Measurements from ENCODE around the gene ACTL7A. TPM values are rescaled to one million over a fixed set of nuclear protein-coding genes. Genes with fewer than 3 reads are reported as not detected.

ACTL7A gene
- total and polyA plus RNA-seq, 9 of the 15 experiments (the other 6 are each of a cell fraction or from before 2014, with no cell fraction given) = not detected

DNA sequence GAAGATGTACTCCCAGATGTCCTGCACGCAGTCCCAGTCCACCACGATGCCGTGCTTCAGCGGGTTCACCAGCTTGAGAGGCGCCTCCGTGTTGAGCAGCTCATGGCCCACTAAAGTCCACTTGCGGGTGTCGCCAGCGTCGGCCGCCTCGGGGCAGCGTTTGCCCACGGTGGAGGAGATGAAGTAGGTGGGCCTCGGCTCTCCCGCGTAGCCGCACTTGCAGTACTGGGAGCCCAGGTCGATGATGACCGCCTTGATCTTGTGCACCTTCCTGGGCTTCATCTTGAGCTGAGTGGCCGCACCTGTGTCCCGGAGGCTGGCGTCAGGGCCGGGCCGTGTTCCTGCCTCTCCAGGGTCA is 6.6 kb upstream of the ACTL7A start:
- Histone ChIP-seq H3K36me3 (ENCODE audit: control insufficient read depth, insufficient read depth, low read length) (no peaks in the 10 kb centered on the region), H3K27ac (ENCODE audit: extremely low read depth, low read depth, low read length) (no peak overlapping the region), H3K9me1 (ENCODE audit: control insufficient read depth, insufficient read depth, low read length) (no peaks in the 10 kb centered on the region), H3K4me2 (ENCODE audit: insufficient read depth, low read length) (no peak overlapping the region), H3K79me2 (ENCODE audit: control insufficient read depth, insufficient read depth, low read length) (no peaks in the 10 kb centered on the region), H3K9ac (ENCODE audit: insufficient read depth in 1 of 2, low read depth in 2 of 2, low read length in 2 of 2) (no peak overlapping the region), H3K4me1 (replicated peaks in 1 of 2; ENCODE audit: control insufficient read depth in 2 of 2, insufficient read depth in 2 of 2, low read length in 2 of 2) (peaks cover 0 to 15% of the 10 kb centered on the region in 2 experiments; a peak in 1 of 5 replicates), H3K27me3 (ENCODE audit: control insufficient read depth in 2 of 2, insufficient read depth in 2 of 2, low read length in 2 of 2) (peaks cover 40 to 45% of the 10 kb centered on the region in 2 experiments), H3K9me3 (replicated peaks; ENCODE audit: control insufficient read depth, insufficient read depth, low read depth, low read length) (no peaks in the 10 kb centered on the region), H3K4me3 (no peak overlapping the region), H4K20me1 (replicated peaks; ENCODE audit: control insufficient read depth, insufficient read depth, low read length) (no peaks in the 10 kb centered on the region; the same call in 1 of the 2 replicates), H2AFZ (ENCODE audit: low read depth, low read length) (no peak overlapping the region)
- intact Hi-C loops (cut with micrococcal nuclease) = loop anchor here (10.0 kb wide), 1 partner anchor 369 kb away; no protein-coding TSS in a partner anchor
- in situ Hi-C loops (cut with MboI) = no loop called here
- no peak for TF ChIP-seq CBFA2T3 (IDR thresholded peaks at IDR 0.05)
- no peak for TF ChIP-seq CBX1 (IDR thresholded peaks at IDR 0.05; ENCODE audit: low read depth)
- TF ChIP-seq, protein P1, sequence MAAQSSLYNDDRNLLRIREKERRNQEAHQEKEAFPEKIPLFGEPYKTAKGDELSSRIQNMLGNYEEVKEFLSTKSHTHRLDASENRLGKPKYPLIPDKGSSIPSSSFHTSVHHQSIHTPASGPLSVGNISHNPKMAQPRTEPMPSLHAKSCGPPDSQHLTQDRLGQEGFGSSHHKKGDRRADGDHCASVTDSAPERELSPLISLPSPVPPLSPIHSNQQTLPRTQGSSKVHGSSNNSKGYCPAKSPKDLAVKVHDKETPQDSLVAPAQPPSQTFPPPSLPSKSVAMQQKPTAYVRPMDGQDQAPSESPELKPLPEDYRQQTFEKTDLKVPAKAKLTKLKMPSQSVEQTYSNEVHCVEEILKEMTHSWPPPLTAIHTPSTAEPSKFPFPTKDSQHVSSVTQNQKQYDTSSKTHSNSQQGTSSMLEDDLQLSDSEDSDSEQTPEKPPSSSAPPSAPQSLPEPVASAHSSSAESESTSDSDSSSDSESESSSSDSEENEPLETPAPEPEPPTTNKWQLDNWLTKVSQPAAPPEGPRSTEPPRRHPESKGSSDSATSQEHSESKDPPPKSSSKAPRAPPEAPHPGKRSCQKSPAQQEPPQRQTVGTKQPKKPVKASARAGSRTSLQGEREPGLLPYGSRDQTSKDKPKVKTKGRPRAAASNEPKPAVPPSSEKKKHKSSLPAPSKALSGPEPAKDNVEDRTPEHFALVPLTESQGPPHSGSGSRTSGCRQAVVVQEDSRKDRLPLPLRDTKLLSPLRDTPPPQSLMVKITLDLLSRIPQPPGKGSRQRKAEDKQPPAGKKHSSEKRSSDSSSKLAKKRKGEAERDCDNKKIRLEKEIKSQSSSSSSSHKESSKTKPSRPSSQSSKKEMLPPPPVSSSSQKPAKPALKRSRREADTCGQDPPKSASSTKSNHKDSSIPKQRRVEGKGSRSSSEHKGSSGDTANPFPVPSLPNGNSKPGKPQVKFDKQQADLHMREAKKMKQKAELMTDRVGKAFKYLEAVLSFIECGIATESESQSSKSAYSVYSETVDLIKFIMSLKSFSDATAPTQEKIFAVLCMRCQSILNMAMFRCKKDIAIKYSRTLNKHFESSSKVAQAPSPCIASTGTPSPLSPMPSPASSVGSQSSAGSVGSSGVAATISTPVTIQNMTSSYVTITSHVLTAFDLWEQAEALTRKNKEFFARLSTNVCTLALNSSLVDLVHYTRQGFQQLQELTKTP (IDR thresholded peaks at IDR 0.05; ENCODE audit: low read depth in 1 of 2, partially characterized antibody in 2 of 2) = no peak
- no peak for TF ChIP-seq POU5F1 (IDR thresholded peaks at IDR 0.05; ENCODE audit: borderline replicate concordance, low read depth, low read length, partially characterized antibody)
- no peak for TF ChIP-seq HIVEP1 (CRISPR knock-in tag; IDR thresholded peaks at IDR 0.05)
- no peak for TF ChIP-seq ZNF583 (CRISPR knock-in tag; IDR thresholded peaks at IDR 0.05)
- no peak for TF ChIP-seq PHF20 (IDR thresholded peaks at IDR 0.05; ENCODE audit: partially characterized antibody)
- no peak for TF ChIP-seq NR2F6 (CRISPR knock-in tag; IDR thresholded peaks at IDR 0.05)
- TF ChIP-seq YY1 (IDR thresholded peaks at IDR 0.05; ENCODE audit: borderline replicate concordance in 1 of 3, control insufficient read depth in 1 of 3, extremely low read depth in 1 of 3, insufficient read depth in 3 of 3, insufficient read length in 1 of 3, insufficient replicate concordance in 2 of 3, low read depth in 1 of 3, low read length in 2 of 3) = no peak
- TF ChIP-seq ZNF436 (CRISPR knock-in tag; IDR thresholded peaks at IDR 0.05) = no peak
- no peak for TF ChIP-seq RUNX1 (IDR thresholded peaks at IDR 0.05; ENCODE audit: low read depth)
- TF ChIP-seq SRSF9 (IDR thresholded peaks at IDR 0.05; ENCODE audit: borderline replicate concordance, low read depth, low read length) = no peak
- 16% methylated on average over 14 of the region's 25 CpGs for whole genome bisulfite sequencing (ENCODE audit: insufficient coverage, low coverage, missing lambda C conversion rate)
- DNase-seq (ENCODE audit: extremely low read depth in 1 of 4, low spot score in 3 of 4) (no peak), ATAC-seq (no peak), FAIRE-seq (no peak)
- BruUV-seq (replicated peaks) = no TSS peak
- ChIA-PET POLR2A (interaction anchor here (1.1 to 1.5 kb wide), 3 partner anchors 11 to 32 kb away, joined by 3 to 6 read pairs (median 4); no protein-coding TSS in a partner anchor), CTCF (ENCODE audit: low intra/inter-chr PET ratio) (interaction anchor here (0.7 kb wide), 1 partner anchor 224 kb away, joined by 4 read pairs; no protein-coding TSS in a partner anchor)

Data from K562 (cell line).